ENCODE measurements around the gene SIRT7.
A peak's percentile ranks its signal among the peaks of the same experiment; 100 is the strongest.

SIRT7 gene

DNA sequence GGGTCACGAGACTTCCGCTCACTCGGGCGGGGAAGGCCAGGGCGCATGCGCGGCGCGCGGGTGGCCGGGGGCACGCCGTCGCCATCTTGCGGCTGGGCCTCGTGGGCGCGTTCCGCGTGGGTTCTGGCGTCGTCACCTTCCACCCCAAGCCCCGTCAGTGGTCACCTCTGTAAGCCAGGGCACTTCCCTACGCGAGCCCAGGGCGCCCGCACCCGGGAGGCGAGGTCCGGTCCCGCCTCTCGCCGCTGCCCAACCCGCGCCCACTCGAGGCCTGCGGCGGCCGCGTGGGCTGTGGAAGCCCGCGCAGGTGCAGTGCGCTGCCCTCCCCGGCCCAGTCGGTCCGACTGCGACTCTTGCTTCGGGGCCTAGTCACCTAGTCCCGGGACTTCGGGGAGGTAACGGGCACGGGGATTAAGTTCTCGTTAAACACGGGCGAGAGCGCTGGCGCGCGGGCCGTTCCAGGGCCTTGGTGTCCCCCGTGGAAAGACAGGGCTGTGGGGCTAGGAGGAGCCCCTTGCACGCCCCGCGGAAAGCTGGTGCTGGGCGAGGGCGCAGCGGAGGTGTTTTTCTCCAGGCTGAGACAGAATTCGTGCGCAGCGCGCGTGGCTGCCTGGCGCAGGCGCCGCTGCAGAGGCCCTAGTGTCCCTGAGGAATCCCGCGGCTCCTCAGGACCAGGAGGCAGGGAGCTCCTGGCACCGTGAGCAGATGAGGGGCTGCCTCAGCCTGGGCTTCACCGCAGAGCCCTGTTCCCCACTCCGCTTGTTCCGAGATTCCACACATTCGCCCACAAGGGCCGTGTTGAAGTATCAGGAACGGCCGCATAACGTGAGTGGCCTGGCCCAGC lies 46.4 kb downstream of the SIRT7 start:
- peak; percentile 84 for DNase-seq (ENCODE audit: low read depth)
- TF ChIP-seq, protein P1, sequence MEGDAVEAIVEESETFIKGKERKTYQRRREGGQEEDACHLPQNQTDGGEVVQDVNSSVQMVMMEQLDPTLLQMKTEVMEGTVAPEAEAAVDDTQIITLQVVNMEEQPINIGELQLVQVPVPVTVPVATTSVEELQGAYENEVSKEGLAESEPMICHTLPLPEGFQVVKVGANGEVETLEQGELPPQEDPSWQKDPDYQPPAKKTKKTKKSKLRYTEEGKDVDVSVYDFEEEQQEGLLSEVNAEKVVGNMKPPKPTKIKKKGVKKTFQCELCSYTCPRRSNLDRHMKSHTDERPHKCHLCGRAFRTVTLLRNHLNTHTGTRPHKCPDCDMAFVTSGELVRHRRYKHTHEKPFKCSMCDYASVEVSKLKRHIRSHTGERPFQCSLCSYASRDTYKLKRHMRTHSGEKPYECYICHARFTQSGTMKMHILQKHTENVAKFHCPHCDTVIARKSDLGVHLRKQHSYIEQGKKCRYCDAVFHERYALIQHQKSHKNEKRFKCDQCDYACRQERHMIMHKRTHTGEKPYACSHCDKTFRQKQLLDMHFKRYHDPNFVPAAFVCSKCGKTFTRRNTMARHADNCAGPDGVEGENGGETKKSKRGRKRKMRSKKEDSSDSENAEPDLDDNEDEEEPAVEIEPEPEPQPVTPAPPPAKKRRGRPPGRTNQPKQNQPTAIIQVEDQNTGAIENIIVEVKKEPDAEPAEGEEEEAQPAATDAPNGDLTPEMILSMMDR (conservative IDR thresholded peaks at IDR 0.05; ENCODE audit: low read depth, low read length): no peak
- H3K4me3 ChIP-seq (ENCODE audit: low read depth, low read length): peak overlapping the region; percentile 82

DNA sequence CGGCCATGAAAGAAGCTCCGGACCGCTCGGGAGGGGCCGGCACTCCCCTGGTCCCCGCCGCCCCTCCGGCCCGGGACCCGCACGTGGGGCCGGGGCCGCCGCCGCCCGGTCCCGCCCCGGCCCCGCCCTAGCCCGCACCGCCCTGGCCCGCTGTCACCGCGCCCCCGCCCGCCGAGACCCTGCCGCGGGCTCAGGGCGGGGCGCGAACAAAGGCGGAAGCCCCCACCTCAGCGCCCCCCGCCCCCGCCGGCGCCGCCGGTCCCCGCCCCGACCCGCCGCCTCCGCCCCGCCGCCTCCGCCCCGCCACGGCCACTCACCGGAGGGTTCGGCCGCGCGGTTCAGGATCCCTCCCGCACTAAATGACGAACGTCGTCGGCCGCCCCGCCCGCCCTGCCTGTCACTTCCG lies 47.0 kb downstream of the SIRT7 start, which contains the start of gene ARHGDIA:
Gene ARHGDIA, minus strand, starts transcription at position 357 of the 406 bp plus-strand sequence. CDS start 1,407 bp downstream, outside the sequence.
- peak within 1 kb of the TSS; percentile 82 for H3K4me3 ChIP-seq (ENCODE audit: low read depth, low read length)
- DNase-seq (ENCODE audit: low read depth): peak; percentile 10
- TF ChIP-seq, protein P1 (conservative IDR thresholded peaks at IDR 0.05; ENCODE audit: low read depth, low read length): no peak

DNA sequence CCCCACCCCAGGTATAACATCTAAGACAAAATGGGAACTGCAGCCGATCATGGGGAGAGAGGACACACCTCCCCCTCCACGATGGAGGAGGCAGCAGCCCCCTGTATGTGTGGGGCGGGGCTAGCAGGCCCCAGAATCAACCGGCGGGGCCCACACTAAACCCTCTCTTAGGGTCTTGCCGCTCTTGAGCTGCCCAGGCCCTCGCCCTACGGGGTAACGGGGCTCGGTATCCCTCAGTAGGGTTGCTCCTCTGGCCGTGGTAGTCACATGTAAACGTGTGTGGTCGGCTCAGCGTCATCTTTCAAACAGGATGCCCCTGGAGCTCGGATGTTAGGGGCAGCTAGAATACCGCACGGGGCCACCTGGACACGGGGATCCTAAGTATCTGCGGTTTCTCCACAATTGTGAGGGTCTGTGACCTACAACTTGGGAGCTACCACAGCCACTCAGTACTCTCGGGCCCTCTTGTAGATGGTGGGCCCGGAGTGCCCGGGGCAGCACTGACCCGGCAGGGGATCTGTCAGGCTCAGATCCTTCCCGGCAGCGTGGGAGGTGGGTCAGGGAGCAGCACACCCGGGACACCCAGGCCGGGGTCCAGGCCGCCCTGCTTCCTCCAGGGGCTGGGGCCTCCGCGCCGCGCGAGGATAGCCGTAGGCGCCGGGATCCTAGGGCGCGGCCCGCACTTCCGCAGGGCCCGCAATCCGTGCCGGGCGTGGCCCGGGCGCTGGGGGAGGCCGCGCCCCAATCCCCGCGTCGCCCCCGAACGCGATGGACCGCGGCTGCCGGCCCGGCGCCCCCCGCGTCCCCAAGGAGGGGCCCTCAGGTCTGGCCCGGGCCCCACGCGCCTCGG lies 47.6 kb downstream of the SIRT7 start:
- DNase-seq (ENCODE audit: low read depth): peak; percentile 74
- TF ChIP-seq, protein P1 (conservative IDR thresholded peaks at IDR 0.05; ENCODE audit: low read depth, low read length): no peak
- peak overlapping the region; percentile 82 for H3K4me3 ChIP-seq (ENCODE audit: low read depth, low read length)

DNA sequence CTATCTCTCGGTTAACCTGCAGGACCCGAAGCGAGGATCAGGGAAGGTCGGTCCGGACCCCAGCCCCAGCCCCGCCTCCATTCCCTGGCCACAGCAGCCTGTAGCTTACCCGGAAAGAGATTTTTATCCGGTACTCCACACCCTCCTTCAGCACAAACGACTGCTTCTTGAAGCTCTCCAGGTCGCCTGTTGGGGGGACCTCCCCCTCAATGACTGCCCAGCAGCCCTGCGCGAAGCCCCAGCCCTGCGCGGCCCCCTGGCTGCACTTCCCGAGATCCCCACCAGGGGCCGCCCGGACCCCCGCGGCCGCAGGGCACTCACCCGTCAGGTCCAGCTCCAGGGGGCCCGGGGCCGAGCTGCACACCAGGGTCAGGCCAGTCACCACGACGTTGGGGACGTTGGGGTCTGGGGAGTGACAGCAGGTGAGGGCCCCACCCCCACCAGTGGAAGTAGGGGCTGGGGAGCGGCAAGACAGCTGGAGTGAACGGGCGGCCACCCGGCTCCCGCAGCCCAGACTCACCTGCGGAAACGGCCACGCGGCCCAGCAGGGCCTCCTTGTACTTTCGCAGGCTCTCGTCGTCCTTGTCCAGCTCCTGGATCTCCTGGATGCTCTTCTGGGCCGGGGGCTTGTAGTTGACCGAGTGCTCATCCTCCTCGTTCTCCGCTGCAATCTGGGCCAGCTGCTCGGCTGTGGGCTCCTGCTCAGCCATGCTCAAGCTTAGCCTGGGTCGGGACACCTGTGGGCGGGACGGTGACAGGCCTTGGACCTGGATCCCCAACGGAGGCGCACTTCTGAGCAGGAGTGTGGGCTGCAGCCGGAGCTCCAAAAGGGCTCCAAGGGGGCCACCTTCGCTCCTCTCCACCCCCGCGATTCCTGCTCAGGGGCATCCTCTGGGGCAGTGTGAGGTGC lies 48.5 kb downstream of the SIRT7 start:
- peak overlapping the region; percentile 82 for H3K4me3 ChIP-seq (ENCODE audit: low read depth, low read length)
- peak; percentile 36 for DNase-seq (ENCODE audit: low read depth)
- TF ChIP-seq, protein P1 (conservative IDR thresholded peaks at IDR 0.05; ENCODE audit: low read depth, low read length): peak; percentile 61

DNA sequence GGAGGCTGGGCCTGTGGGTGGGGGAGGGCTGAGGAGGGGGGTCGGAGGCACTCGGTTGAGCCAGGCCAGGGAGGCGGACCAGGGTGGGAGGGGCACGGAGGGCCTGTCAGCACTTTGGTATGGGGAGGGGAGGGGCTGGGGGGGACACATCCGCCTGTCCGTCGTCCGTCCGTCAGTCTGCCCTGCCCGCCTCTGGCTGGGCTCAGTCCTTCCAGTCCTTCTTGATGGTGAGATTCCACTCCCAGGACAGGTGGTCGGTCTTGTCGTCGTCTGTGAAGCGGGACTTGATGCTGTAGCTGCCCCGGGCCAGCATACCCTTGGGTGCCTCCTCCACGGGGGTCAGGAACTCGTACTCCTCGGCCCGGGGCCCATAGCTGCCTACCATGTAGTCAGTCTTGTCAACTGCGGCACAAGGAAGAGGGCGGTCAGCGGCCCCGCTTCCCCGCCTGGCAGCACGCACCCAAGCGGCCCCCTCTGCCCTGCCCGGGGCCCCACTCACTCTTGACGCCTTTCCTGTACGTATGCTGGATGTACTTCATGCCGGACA lies 49.2 kb downstream of the SIRT7 start:
- TF ChIP-seq, protein P1 (conservative IDR thresholded peaks at IDR 0.05; ENCODE audit: low read depth, low read length): no peak
- H3K4me3 ChIP-seq (ENCODE audit: low read depth, low read length): peak overlapping the region; percentile 82
- DNase-seq (ENCODE audit: low read depth): peak; percentile 92

Measured in choroid plexus epithelial cell (primary cell).